ENCODE data around the gene RUVBL2.
"Not testable (repeated sequence)": the region's sequence is repeated elsewhere in the genome, so short reads cannot be mapped to it uniquely, and the experiment has no call there.

Gene RUVBL2

GRCh38 chr19:49014870-49015255, 21.2 kb downstream of the RUVBL2 start:
- TF ChIP-seq CTCF (conservative IDR thresholded peaks at IDR 0.05) (no peak), ZFX (IDR thresholded peaks at IDR 0.05) (no peak)
- H3K27ac ChIP-seq: no peak overlapping the region

- H3K27ac ChIP-seq: no peak overlapping the region
- TF ChIP-seq CTCF (conservative IDR thresholded peaks at IDR 0.05) (no peak), ZFX (IDR thresholded peaks at IDR 0.05) (no peak)
These were observed 22.6 kb downstream of the RUVBL2 start for GRCh38 chr19:49016067-49016839.

DNA sequence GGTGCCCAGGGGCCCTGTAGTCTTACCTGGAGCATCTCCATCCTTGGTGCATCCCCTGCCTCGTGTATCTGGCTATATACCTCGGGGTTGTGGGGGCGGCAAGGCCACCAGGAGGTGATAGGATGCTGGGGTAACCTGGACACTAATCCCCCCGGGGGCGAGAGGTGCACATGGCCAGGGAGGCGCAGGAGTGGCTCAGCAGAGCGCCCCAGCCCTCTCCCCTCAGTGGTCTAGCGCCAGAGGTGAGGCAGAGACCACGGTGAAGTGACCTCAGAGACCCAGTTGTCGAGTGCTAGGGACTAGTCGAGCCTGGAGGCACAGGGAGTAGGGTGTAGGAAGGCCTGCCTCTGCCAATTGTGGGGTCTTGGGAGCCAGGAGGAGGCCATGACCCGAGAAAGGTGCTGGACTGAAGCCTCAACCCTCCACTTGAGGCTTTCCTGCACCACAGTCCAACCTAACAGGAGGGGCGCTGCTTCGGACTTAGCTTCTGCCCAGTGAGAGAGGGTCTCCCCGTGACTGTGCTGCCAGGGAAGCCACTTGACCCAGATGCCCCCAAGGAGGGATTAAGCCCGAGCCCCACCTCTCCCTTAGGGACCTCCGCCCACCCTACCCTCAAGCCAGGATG, 23.5 kb downstream of the RUVBL2 start, which contains the start of gene LHB:
Gene LHB, minus strand, starts transcription at position 51 of the 625 bp plus-strand sequence. Its CDS starts 10 bp downstream, at position 41.
- no peak within 1 kb of the TSS for H3K27ac ChIP-seq
- TF ChIP-seq ZFX (IDR thresholded peaks at IDR 0.05) (no peak), CTCF (conservative IDR thresholded peaks at IDR 0.05) (no peak)

DNA sequence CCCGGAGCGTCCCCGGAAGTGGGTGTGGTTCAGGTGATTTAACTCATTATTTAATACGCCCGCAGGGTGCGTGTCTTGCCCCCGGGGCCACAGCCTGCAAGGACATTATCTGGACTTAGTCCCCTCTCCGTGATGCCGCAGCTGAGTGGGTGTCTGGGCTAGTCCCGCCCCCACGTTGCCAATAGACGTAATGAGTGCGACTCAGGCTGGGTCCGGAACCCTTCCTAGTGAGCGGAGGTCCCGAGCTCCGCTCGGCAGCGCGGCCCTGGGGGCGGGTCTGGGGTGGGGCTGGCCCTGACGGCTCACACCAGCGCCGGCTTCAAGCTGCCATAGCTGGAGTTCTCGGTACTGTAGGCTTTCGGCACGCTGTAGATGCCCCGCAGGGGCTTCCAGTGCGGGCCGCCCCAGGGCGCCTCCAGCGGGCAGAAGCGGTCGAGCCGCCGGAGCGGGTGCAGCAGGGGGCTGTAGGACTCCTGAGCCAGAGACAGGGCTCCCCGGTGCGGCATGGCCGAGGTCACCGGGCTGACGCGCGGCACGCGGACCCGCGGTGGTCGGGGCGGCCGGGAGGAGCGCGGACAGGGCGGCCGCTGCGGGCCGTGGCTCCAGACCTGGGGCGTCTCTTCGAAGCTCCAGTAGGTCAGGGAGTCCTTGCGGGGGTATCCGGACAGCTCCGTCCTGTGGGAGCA, 24.1 kb downstream of the RUVBL2 start:
- peak; percentile 52 for TF ChIP-seq CTCF (conservative IDR thresholded peaks at IDR 0.05)
- TF ChIP-seq ZFX (IDR thresholded peaks at IDR 0.05): no peak
- no peak overlapping the region for H3K27ac ChIP-seq

DNA sequence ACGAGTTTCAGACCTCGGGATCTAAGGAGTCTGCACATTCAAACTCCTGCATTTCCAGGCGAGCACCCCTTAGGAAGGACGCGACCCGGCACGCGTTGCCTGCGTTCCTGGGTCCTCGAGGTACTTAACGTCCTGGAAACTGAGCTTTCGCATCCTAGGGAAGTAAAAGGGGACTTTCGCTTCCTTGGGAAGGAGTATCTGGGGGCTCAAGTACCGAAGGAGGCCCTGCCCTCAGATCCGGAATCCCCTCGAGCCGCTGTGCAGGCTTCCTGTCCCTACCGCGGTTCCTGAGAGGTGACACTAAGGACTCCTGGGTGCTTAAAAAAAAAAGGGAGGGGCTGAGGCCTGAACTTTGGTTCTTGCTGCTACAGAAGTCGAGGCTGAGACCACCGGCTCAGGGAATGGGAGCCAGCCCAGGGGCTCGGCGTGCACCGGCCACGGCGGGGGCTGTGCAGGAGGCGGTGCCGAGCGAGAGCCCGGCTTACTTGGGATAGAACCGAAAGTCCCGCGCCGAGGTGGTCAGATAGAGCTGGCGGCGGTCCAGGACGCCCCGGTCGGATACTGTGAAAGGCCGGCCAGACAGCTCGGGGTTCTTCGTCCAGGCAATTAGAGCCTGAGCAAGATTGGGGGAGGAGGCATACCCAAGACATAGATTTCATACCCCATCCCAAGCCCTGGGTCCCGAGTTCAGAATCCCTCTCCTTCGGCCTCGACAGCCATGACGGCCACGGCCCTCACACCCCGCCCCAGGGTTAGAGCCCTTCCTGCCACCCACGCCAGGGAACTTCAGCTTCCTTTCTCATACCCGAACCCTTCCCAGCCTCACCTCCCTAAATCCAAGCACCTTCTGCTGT, 24.9 kb downstream of the RUVBL2 start:
- H3K27ac ChIP-seq: not testable (repeated sequence)

- TF ChIP-seq ZFX (IDR thresholded peaks at IDR 0.05): no peak
- TF ChIP-seq CTCF (conservative IDR thresholded peaks at IDR 0.05): no peak
- H3K27ac ChIP-seq: no peak overlapping the region
These were observed 25.7 kb downstream of the RUVBL2 start for GRCh38 chr19:49019242-49019932.

GRCh38 chr19:49020342-49020741, 26.7 kb downstream of the RUVBL2 start:
- TF ChIP-seq CTCF (conservative IDR thresholded peaks at IDR 0.05) (no peak), ZFX (IDR thresholded peaks at IDR 0.05) (no peak)

More at GRCh38 chr19:49020342-49020741, 26.7 kb downstream of the RUVBL2 start:
- H3K27ac ChIP-seq: no peak overlapping the region

Data from C4-2B (cell line).